Measurements from ENCODE around the gene MMS19. TPM values are rescaled to one million over a fixed set of nuclear protein-coding genes. Genes with fewer than 3 reads are reported as not detected.

The MMS19 gene
- total and polyA plus RNA-seq, 12 donors = 38.7 to 139 (median 64.7) TPM

GRCh38 chr10:97494863-97495506 is 3.2 kb downstream of the MMS19 start:
- H3K27ac ChIP-seq = peak overlapping the region in 2 of 5 donors; percentile 15 to 68
- H3K4me3 ChIP-seq = no peak overlapping the region
- intact Hi-C loops (cut with DNase I) = no loop called here
- DNase-seq = no peak
- no peaks in the 10 kb centered on the region for H3K27me3 ChIP-seq
- no peaks in the 10 kb centered on the region for H3K9me3 ChIP-seq (replicated peaks in 1 of 3)
- H3K4me1 ChIP-seq (replicated peaks in 1 of 2) = peaks cover 10 to 48% of the 10 kb centered on the region in 2 donors
- 32 to 44% (median 41%) methylated on average over 7 of the region's 7 CpGs for WGBS, 4 donors
- no peaks in the 10 kb centered on the region for H3K36me3 ChIP-seq (replicated peaks in 1 of 2)
- TF ChIP-seq CTCF (IDR thresholded peaks at IDR 0.05) (no peak), POLR2A (IDR thresholded peaks at IDR 0.05) (no peak)

- H3K27ac ChIP-seq = peak overlapping the region in 2 of 5 donors; percentile 2 to 68
- no peaks in the 10 kb centered on the region for H3K9me3 ChIP-seq (replicated peaks in 1 of 3)
- no peaks in the 10 kb centered on the region for H3K36me3 ChIP-seq (replicated peaks in 1 of 2)
- 46 to 60% (median 54%) methylated on average over 2 of the region's 2 CpGs for WGBS, 4 donors
- peaks cover 7 to 53% of the 10 kb centered on the region in 2 donors for H3K4me1 ChIP-seq (replicated peaks in 1 of 2)
- intact Hi-C loops (cut with DNase I) = no loop called here
- no peak overlapping the region for H3K4me3 ChIP-seq
- no peak for TF ChIP-seq CTCF (IDR thresholded peaks at IDR 0.05)
- no peak for TF ChIP-seq POLR2A (IDR thresholded peaks at IDR 0.05)
- no peak for DNase-seq
- H3K27me3 ChIP-seq = no peaks in the 10 kb centered on the region
Measured at GRCh38 chr10:97494151-97494550, 4.1 kb downstream of the MMS19 start.

GRCh38 chr10:97490592-97490991 is 7.6 kb downstream of the MMS19 start:
- H3K27ac ChIP-seq = peak overlapping the region in 2 of 5 donors; percentile 11 to 45
- intact Hi-C loops (cut with DNase I) = no loop called here
- peaks cover 7 to 35% of the 10 kb centered on the region in 2 donors for H3K4me1 ChIP-seq (replicated peaks in 1 of 2)
- peaks cover 0 to 4% of the 10 kb centered on the region in 2 donors for H3K36me3 ChIP-seq (replicated peaks in 1 of 2)
- H3K9me3 ChIP-seq (replicated peaks in 1 of 3) = no peaks in the 10 kb centered on the region
- no peaks in the 10 kb centered on the region for H3K27me3 ChIP-seq
- WGBS, 4 donors = 63 to 71% (median 68%) methylated on average over 1 to 2 of the region's 2 CpGs
- peak in 2 of 7 donors; percentile 29 to 53 for DNase-seq
- no peak overlapping the region for H3K4me3 ChIP-seq
- TF ChIP-seq CTCF (IDR thresholded peaks at IDR 0.05) = no peak
- TF ChIP-seq POLR2A (IDR thresholded peaks at IDR 0.05) = no peak

- intact Hi-C loops (cut with DNase I) = no loop called here
- Histone ChIP-seq H3K27me3 (no peaks in the 10 kb centered on the region), H3K4me3 (no peak overlapping the region), H3K4me1 (replicated peaks in 1 of 2) (peaks cover 5 to 22% of the 10 kb centered on the region in 2 donors), H3K27ac (no peak overlapping the region), H3K36me3 (replicated peaks in 1 of 2) (peaks cover 0 to 16% of the 10 kb centered on the region in 2 donors), H3K9me3 (replicated peaks in 1 of 3) (no peaks in the 10 kb centered on the region)
- WGBS, 4 donors = 85 to 96% (median 91%) methylated on average over 4 of the region's 4 CpGs
- TF ChIP-seq POLR2A (IDR thresholded peaks at IDR 0.05) (no peak), CTCF (IDR thresholded peaks at IDR 0.05) (no peak)
- no peak for DNase-seq
Measured at GRCh38 chr10:97485647-97486281, 12.5 kb downstream of the MMS19 start.

Data from adrenal gland (tissue), 12 donors.